Measurements from ENCODE around the gene LRRC31. TPM values are rescaled to one million over a fixed set of nuclear protein-coding genes. Genes with fewer than 3 reads are reported as not detected.

The LRRC31 gene
- total and polyA plus RNA-seq, 2 of the 8 experiments (the other 6 are each of a cell fraction or from before 2014, with no cell fraction given) = not detected

DNA sequence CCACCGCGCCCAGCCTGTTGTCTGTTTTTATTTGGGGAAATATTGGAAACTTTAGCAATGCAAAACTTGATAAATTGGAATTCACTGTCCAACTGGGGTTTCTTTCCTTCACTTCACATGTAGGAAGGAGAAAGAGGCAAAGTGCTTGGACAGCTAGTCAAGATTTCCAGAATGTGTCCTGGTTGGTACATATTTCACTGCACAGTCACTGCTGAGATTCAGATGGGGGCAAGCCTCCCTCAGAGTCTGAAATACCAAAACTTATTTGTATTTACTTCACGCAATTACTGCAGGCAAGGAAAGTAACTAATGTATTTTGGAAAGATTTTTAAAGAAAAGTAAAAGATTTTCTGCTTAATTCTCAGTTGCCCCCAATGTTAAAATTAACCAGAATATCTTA is 21.0 kb downstream of the LRRC31 start (continued):
- TF ChIP-seq CTBP2 (IDR thresholded peaks at IDR 0.05; ENCODE audit: borderline replicate concordance, insufficient read depth, insufficient read length, low read length) = no peak
- TF ChIP-seq, protein P1, sequence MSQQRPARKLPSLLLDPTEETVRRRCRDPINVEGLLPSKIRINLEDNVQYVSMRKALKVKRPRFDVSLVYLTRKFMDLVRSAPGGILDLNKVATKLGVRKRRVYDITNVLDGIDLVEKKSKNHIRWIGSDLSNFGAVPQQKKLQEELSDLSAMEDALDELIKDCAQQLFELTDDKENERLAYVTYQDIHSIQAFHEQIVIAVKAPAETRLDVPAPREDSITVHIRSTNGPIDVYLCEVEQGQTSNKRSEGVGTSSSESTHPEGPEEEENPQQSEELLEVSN (IDR thresholded peaks at IDR 0.05) = no peak
- no peak for TF ChIP-seq RNF2 (IDR thresholded peaks at IDR 0.05; ENCODE audit: borderline replicate concordance, low read depth, low read length, missing control alignments, poor library complexity, severe bottlenecking)
- TF ChIP-seq CHD2 (IDR thresholded peaks at IDR 0.05; ENCODE audit: low read length) = no peak
